KMS-11 (cell line): Measurements from ENCODE around the gene TTLL11.

Experiments
- H2AFZ ChIP-seq: fragments of 200-600 bp; sonication (generic); 2 replicates; pipeline ENCODE4 v1.6.1; 2016; ENCODE audit warnings: antibody characterized with exemption, mixed run types, low read depth
- H3K27ac ChIP-seq: fragments of 200-600 bp; sonication (generic); 2 replicates; pipeline ENCODE4 v1.6.1; 2016; ENCODE audit warnings: mild to moderate bottlenecking, mixed run types
- H3K27me3 ChIP-seq: fragments of 200-600 bp; sonication (generic); 2 replicates; pipeline ENCODE4 v1.6.1; 2017; ENCODE audit warnings: mild to moderate bottlenecking, low read depth, mixed run types, moderate library complexity; ENCODE audit not compliant: insufficient read depth
- H3K36me3 ChIP-seq: fragments of 200-600 bp; sonication (generic); 2 replicates; pipeline ENCODE4 v1.6.1; 2017; ENCODE audit warnings: mild to moderate bottlenecking, mixed run types; ENCODE audit not compliant: insufficient read depth
- H3K4me1 ChIP-seq: fragments of 200-600 bp; sonication (generic); 2 replicates; pipeline ENCODE4 v1.6.1; 2016; ENCODE audit warnings: mild to moderate bottlenecking, low read depth, mixed run types; ENCODE audit not compliant: poor library complexity, severe bottlenecking
- H3K4me2 ChIP-seq: fragments of 200-600 bp; sonication (generic); 2 replicates; pipeline ENCODE4 v1.7.0; 2016; ENCODE audit warnings: mild to moderate bottlenecking, mixed run types
- H3K4me3 ChIP-seq: fragments of 200-600 bp; sonication (generic); IDR thresholded peaks from 2 replicates; pipeline ENCODE4 v1.6.1; 2017; ENCODE audit warnings: low read depth, low read length, mixed read lengths; ENCODE audit not compliant: insufficient read depth
- H3K79me2 ChIP-seq: fragments of 200-600 bp; sonication (generic); 2 replicates; pipeline ENCODE4 v1.6.1; 2016; ENCODE audit warnings: low read depth, mixed run types; ENCODE audit not compliant: insufficient read depth
- H3K9ac ChIP-seq: fragments of 200-600 bp; sonication (generic); 2 replicates; pipeline ENCODE4 v1.6.1; 2016; ENCODE audit warnings: mild to moderate bottlenecking, mixed run types
- H4K20me1 ChIP-seq: fragments of 200-600 bp; sonication (generic); 2 replicates; pipeline ENCODE4 v1.6.1; 2016; ENCODE audit warnings: mild to moderate bottlenecking, mixed run types; ENCODE audit not compliant: insufficient read depth
- TF ChIP-seq, protein P1 (sequence below): fragments of 200-600 bp; sonication (generic); conservative IDR thresholded peaks from 2 replicates; pipeline ENCODE4 v1.6.1; 2017; ENCODE audit warnings: low read depth, mild to moderate bottlenecking, antibody characterized with exemption, low read length, moderate library complexity, mixed read lengths

The TTLL11 gene

DNA sequence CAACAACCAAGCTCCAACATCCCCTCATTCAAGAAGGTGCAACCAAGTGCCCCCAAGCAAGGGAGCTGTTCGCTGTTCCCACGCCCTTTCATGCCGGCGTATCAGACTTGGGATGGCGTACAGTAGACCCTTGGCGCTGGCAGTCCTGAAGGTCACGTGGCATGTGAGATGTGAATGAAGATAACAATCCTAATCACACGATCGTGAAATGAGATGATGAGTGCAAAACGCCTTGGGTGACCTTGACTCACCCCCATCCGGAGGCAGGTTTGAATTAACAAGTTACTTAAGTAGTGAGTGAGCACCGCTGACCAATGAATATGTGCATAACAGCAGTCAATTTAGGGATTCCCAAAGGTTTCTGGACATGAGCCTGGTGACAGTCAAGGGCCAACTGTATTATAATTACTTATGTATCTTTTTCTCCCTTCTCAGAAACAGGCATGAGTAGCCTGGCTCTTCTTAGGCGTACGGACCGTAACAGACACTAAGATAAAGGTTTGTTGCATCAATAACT, 150.2 kb downstream of the TTLL11 start:
- Histone ChIP-seq H3K27ac (no peak overlapping the region), H4K20me1 (no peaks in the 10 kb centered on the region), H3K36me3 (no peaks in the 10 kb centered on the region), H3K4me3 (no peak overlapping the region), H3K4me2 (no peak overlapping the region), H3K27me3 (no peaks in the 10 kb centered on the region), H3K9ac (no peak overlapping the region), H2AFZ (no peak overlapping the region), H3K4me1 (no peaks in the 10 kb centered on the region), H3K79me2 (no peaks in the 10 kb centered on the region)
- TF ChIP-seq, protein P1, sequence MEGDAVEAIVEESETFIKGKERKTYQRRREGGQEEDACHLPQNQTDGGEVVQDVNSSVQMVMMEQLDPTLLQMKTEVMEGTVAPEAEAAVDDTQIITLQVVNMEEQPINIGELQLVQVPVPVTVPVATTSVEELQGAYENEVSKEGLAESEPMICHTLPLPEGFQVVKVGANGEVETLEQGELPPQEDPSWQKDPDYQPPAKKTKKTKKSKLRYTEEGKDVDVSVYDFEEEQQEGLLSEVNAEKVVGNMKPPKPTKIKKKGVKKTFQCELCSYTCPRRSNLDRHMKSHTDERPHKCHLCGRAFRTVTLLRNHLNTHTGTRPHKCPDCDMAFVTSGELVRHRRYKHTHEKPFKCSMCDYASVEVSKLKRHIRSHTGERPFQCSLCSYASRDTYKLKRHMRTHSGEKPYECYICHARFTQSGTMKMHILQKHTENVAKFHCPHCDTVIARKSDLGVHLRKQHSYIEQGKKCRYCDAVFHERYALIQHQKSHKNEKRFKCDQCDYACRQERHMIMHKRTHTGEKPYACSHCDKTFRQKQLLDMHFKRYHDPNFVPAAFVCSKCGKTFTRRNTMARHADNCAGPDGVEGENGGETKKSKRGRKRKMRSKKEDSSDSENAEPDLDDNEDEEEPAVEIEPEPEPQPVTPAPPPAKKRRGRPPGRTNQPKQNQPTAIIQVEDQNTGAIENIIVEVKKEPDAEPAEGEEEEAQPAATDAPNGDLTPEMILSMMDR: no peak

DNA sequence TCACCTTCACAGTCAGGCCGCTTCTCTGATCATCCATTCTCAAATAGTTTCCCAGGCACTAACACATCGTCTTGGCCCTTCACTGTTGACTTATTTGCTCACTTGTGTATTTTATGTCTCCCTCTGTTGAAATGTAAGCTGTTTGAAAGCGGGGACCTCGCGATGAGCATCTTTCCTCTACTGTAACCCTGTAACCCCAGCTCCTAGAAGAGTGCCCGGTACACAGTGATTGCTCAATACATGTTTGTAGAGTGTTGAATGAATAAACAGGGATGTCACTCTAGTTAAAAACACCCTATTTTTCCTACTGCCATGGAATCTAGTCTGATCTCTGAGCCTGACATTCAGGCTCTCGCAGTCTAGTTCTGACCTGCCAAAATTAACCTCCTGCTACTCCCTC, 150.8 kb downstream of the TTLL11 start:
- no peaks in the 10 kb centered on the region for H3K4me1 ChIP-seq
- H3K4me2 ChIP-seq: no peak overlapping the region
- H2AFZ ChIP-seq: no peak overlapping the region
- no peak overlapping the region for H3K9ac ChIP-seq
- TF ChIP-seq, protein P1: no peak
- no peaks in the 10 kb centered on the region for H3K79me2 ChIP-seq
- H3K4me3 ChIP-seq: no peak overlapping the region
- H3K27ac ChIP-seq: no peak overlapping the region
- no peaks in the 10 kb centered on the region for H3K27me3 ChIP-seq
- H3K36me3 ChIP-seq: no peaks in the 10 kb centered on the region
- no peaks in the 10 kb centered on the region for H4K20me1 ChIP-seq

DNA sequence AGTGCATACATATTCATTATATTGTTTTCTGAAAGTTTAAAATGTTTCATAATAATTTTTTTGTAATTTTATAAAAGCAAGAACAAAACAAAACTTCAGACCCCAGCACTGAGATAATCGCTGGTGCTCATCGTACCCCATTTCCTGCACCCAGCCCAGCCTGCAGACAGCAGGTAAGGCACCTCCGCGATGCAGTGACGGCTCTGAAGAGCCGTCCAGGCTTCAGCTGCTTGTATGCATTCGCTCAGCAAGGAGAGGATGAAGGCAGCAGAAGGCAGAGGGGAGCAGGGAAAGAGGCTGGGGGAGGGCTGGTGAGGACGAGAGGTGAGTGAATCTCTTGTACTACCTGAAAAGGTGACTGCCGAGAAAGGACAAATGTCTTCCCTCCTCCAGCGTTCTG, 153.5 kb downstream of the TTLL11 start:
- H2AFZ ChIP-seq: no peak overlapping the region
- TF ChIP-seq, protein P1: no peak
- no peaks in the 10 kb centered on the region for H3K27me3 ChIP-seq
- no peaks in the 10 kb centered on the region for H3K4me1 ChIP-seq
- no peaks in the 10 kb centered on the region for H3K79me2 ChIP-seq
- no peaks in the 10 kb centered on the region for H3K36me3 ChIP-seq
- no peaks in the 10 kb centered on the region for H4K20me1 ChIP-seq
- H3K4me3 ChIP-seq: no peak overlapping the region
- H3K4me2 ChIP-seq: no peak overlapping the region
- no peak overlapping the region for H3K9ac ChIP-seq
- no peak overlapping the region for H3K27ac ChIP-seq

DNA sequence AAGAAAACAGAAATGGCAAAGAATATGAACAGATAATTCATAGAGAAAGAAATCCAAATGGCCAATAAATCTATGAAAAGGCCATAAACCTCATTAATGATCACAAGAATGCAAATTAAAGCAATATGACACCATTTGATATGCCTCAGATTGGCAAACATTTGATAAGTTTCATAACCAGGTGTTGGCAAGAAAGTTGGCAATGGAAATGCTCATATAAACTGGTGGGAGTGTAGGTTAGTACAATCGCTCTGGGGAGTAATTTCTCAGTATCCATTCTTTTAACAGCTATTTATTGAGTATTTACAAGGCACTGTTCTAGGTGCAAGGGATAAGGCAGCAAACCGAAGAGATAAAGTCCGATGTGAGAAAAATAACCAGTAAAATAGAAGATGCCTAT, 154.5 kb downstream of the TTLL11 start:
- H3K36me3 ChIP-seq: no peaks in the 10 kb centered on the region
- no peak overlapping the region for H2AFZ ChIP-seq
- no peaks in the 10 kb centered on the region for H4K20me1 ChIP-seq
- TF ChIP-seq, protein P1: no peak
- H3K79me2 ChIP-seq: no peaks in the 10 kb centered on the region
- no peaks in the 10 kb centered on the region for H3K27me3 ChIP-seq
- no peak overlapping the region for H3K4me2 ChIP-seq
- H3K27ac ChIP-seq: no peak overlapping the region
- H3K4me3 ChIP-seq: no peak overlapping the region
- no peaks in the 10 kb centered on the region for H3K4me1 ChIP-seq
- no peak overlapping the region for H3K9ac ChIP-seq

DNA sequence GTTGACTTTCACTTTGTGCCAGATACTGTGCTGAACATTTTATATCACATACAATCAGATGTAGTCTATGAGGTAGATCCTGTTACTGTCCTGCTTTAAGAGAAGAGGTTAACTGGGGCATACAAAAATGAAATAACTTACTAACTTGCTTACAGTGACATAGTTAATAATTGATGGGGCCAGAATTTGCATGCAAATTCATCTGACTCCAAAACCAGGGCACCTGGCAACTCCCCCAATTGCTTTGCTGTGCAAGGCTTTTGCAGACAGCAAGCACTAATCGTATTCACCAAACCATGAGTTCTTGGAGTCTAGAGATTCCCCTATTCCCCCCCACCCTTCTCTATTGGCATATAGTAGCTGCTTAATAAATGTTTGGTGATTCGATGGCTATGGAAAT, 155.9 kb downstream of the TTLL11 start:
- H3K27ac ChIP-seq: no peak overlapping the region
- H3K4me1 ChIP-seq: no peaks in the 10 kb centered on the region

More for the DNA sequence above, 155.9 kb downstream of the TTLL11 start:
- H3K4me2 ChIP-seq: no peak overlapping the region
- H4K20me1 ChIP-seq: no peaks in the 10 kb centered on the region
- H3K4me3 ChIP-seq: no peak overlapping the region
- no peaks in the 10 kb centered on the region for H3K79me2 ChIP-seq
- no peaks in the 10 kb centered on the region for H3K27me3 ChIP-seq
- no peak overlapping the region for H3K9ac ChIP-seq
- no peaks in the 10 kb centered on the region for H3K36me3 ChIP-seq
- TF ChIP-seq, protein P1: no peak
- H2AFZ ChIP-seq: no peak overlapping the region
